Cardiac fibroblast (primary cell): Measurements from ENCODE around the gene PYGL.

ENCODE experiments used
- DNase-seq, 2 donors: peaks; one replicate each; pipeline versions ENCODE4 v3.0.0 to v3.0.0-alpha.2; 2010; ENCODE audit warnings: low read depth in 2 of 2
- H3K4me3 ChIP-seq, 2 donors: replicated peaks in 1 of 2; 1 replicate in 1 of 2; 2 replicates in 1 of 2; pipeline ENCODE4 v1.5.1; 2011; ENCODE audit warnings: low read depth in 2 of 2, low read length in 2 of 2, mild to moderate bottlenecking in 2 of 2, moderate library complexity in 1 of 2
- CTCF ChIP-seq: IDR thresholded peaks from one replicate; pipeline ENCODE4 v1.5.1; 2011; ENCODE audit warnings: low read depth, mild to moderate bottlenecking, low read length, inconsistent platforms

The PYGL gene

GRCh38 chr14:50860478-50861086 lies 83.7 kb downstream of the PYGL start:
- DNase-seq: peak; percentile 87 to 88
- H3K4me3 ChIP-seq: peak overlapping the region; percentile 45 to 58
- peak; percentile 68 for TF ChIP-seq CTCF

GRCh38 chr14:50859296-50859624 lies 85.0 kb downstream of the PYGL start:
- H3K4me3 ChIP-seq: peak overlapping the region; percentile 45 to 58
- TF ChIP-seq CTCF: no peak
- DNase-seq: no peak

GRCh38 chr14:50856660-50857059 lies 87.6 kb downstream of the PYGL start:
- H3K4me3 ChIP-seq: no peak overlapping the region
- DNase-seq: no peak
- no peak for TF ChIP-seq CTCF

GRCh38 chr14:50855558-50855957 lies 88.7 kb downstream of the PYGL start:
- no peak overlapping the region for H3K4me3 ChIP-seq
- peak; percentile 20 to 48 for DNase-seq
- TF ChIP-seq CTCF: peak; percentile 8
